Ovary (tissue), 3 donors: ENCODE measurements around the gene LYAR.

Experiments
- CTCF ChIP-seq, 3 donors: fragments of 450-650 bp in 2 of 3; fragments of 200-600 bp in 1 of 3; IDR thresholded peaks; one replicate each; pipeline versions ENCODE4 v1.5.1 to v1.8.0; 2016 to 2022; ENCODE audit warnings: antibody characterized with exemption in 3 of 3, mild to moderate bottlenecking in 1 of 3
- EP300 ChIP-seq: sonication (generic); formaldehyde crosslinking; IDR thresholded peaks from one replicate; pipeline ENCODE4 v1.6.1; 2017; ENCODE audit warnings: antibody characterized with exemption
- donor health status: DM: no; HTN: no; CAD: no.

GRCh38 chr4:4284827-4285618, 4.9 kb downstream of the LYAR start:
- TF ChIP-seq CTCF (IDR thresholded peaks at IDR 0.05) = no peak
- no peak for TF ChIP-seq EP300
